GM04504 (cell line): ENCODE measurements around the gene PARS2.

Experiments used
- DNase-seq: peaks from one replicate; pipeline ENCODE4 v3.0.0-alpha.2; 2012; ENCODE audit warnings: low read depth

Gene PARS2

GRCh38 chr1:54736685-54737084, 27.6 kb downstream of the PARS2 start:
- DNase-seq: no peak

DNA sequence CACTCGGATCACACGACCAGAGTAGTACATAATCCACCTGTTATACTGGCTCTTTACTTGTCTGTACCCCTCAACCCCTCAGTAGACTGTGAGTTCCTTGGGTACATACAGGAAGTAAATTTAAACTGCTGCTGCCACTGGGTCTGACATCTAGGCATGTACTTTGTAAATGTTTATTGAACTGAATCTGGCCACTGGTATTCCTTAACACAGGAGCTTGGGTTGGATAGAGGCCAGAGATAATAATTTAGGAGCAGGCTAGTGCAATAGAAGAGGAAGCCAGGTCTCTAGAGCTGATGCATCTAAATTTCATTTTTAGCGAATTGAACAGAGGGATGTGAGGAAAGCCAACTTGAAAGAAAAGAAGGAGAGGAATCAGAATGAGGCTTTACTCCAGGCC, 36.3 kb downstream of the PARS2 start:
- no peak for DNase-seq

DNA sequence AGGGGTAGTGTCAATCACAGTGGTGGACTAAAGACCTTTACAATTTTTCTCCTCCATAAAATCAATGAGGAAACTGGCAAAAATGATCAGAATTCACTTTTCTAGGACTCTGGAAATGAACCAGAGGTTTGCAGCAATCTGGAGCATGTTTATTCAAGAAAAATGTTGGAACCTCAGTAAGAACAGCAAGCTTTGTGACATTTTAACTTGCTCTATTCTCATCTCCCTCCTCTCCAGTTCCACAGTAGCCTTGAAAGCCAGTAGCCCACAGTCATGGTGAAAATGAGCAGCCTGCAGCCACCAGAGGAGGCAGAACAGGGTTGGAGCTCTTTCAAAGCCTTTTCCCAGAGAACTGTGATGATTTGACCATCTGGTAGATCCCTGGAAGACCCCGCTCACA, 39.6 kb downstream of the PARS2 start:
- DNase-seq: no peak

- no peak for DNase-seq
These were observed 40.3 kb downstream of the PARS2 start for GRCh38 chr1:54723985-54724384.

GRCh38 chr1:54721719-54722118, 42.6 kb downstream of the PARS2 start:
- no peak for DNase-seq

GRCh38 chr1:54716299-54717047, 47.9 kb downstream of the PARS2 start:
- no peak for DNase-seq

DNA sequence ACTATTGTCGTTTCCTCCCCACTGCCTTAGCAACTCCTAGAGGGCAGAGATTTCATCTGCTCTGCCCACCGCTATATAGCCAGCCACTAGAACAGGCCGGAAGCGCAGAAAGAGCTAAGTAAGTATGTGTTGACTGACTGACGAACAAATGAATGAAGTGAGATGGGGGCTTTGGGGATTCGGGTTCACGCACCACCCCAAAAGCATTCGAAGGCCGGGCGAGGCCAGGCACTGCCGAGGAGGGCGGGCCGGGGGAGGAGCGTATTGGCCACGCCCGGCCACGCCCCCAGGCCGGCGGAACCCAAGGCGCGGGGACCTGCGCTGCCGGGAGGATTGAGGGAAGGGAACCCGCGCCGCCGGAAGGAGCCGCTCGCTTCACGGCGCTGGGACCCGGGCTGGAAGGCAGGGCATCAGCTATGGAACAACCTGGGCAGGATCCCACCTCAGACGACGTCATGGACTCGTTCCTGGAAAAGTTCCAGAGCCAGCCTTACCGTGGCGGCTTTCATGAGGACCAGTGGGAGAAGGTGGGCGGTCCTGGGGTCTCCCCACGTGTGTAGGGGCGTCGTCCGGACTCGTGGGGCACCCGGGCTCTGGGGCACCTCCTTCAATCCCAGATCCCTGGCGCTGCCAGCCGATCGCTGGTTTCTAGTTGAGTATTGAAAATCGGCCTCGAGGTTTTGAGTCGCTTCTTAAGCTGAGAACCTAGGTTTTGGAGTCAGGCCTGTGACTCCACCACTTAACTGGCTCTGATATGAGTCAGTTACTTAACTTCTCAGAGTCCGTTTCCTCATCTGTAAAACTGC, 48.6 kb downstream of the PARS2 start, which contains the start of gene TTC4:
Gene TTC4, plus strand, starts transcription at position 369 of the 806 bp plus-strand sequence. Its CDS starts 48 bp downstream, at position 417.
- peak; percentile 51 for DNase-seq

DNA sequence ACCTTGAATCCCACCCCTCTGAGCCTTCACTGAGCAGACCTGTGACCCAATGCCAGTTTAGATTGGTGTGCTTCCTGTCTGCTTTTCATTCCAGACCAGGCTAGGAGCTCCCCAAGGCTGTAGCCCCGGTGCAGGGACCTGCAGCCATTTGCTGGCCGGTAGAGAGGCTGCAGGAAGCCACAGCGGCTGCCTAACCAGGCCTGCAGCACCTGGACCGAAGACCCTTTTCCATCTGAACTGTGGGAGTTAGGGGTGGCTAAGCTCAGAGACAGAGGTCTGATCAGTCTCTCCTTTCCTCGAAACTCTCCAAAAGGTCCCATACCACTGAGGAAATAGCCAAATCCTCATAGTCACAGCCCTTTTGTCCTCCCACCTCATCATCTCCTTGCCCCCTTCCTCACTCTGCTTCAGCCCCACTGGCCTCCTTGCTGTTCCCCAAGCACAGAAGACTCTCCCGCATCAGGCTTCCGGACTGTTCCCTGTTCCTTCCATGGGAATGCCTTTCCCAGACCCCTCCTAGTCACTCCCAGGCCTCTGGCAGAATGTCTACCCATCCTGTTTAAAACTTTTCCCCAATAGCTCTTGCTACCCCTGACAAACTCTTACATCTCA, 49.3 kb downstream of the PARS2 start:
- no peak for DNase-seq

- no peak for DNase-seq
These were observed 52.8 kb downstream of the PARS2 start for GRCh38 chr1:54711536-54711935.

- no peak for DNase-seq
These were observed 53.5 kb downstream of the PARS2 start for GRCh38 chr1:54710841-54711240.

GRCh38 chr1:54710434-54710833, 53.9 kb downstream of the PARS2 start:
- no peak for DNase-seq

DNA sequence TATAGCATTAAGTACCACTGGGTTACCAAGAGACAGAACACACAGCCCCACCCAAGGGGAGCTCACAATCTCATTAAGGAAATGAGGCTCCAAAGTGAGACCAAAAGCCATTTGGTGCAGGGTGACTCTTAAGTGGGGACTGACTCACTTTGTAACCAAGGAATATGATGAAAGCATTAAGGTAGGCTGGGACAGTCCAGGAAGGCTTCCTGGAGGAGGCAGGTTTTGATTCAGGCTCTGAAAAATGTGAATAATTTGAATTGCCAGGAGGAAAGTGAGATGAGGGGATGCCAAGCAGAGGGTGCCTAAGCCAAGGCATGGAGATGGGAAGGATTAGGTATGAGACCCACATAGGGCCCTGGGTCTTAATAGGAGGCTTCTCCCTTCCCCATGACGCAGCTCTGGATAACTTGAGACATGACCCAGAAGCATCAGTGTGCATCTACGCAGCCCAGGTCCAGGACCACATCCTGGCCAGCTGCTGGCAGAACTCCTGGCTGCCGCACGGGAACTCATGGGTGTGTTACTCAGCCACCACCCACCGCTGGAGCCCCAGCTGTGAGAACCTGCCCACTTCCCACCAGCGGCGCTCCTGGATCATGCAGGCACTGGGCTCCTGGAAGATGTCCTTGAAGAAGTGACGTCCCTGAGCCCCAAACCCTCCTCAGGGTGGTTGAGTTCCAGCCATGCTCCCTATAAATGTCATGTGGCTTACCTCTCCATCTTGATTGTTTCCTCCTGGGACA, 54.6 kb downstream of the PARS2 start:
- no peak for DNase-seq

DNA sequence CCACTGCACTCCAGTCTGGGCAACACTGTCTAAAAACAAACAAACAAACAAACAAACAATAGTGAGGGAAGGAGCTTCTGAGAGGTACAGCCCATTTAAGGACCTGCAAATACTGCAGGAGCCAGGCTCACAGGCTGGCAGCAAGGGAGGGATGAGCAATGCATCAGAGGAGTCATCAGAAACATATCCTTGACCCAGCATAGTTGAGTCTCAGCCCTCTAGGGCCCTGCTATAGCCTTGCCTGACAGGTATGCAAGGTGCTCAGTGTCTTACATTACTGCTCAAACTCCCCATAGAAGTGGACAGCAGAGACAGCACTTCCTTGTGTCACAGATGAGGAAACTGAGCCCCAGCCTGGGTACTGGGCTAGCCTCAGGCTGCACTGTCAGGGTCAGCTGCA, 55.9 kb downstream of the PARS2 start:
- no peak for DNase-seq
